Midbrain (tissue), 1 donor: ENCODE results near the gene KCNJ5.
"Not testable (repeated sequence)": the region's sequence is repeated elsewhere in the genome, so short reads cannot be mapped to it uniquely, and the experiment has no call there.

Source experiments
- DNase-seq: peaks from one replicate; lab custom pipeline; 2025; lab: John Stamatoyannopoulos, UW

KCNJ5 gene

GRCh38 chr11:128913806-128914205, 22.6 kb downstream of the KCNJ5 start:
- no peak for DNase-seq

- DNase-seq = no peak
These were observed 23.3 kb downstream of the KCNJ5 start for GRCh38 chr11:128914216-128915148.

GRCh38 chr11:128915149-128915521, 24.0 kb downstream of the KCNJ5 start:
- DNase-seq = no peak

- no peak for DNase-seq
These were observed 24.9 kb downstream of the KCNJ5 start for GRCh38 chr11:128916037-128916572.

GRCh38 chr11:128916681-128917080, 25.5 kb downstream of the KCNJ5 start:
- DNase-seq = no peak

GRCh38 chr11:128917144-128917724, 26.1 kb downstream of the KCNJ5 start:
- DNase-seq = no peak

- DNase-seq = no peak
These were observed 28.1 kb downstream of the KCNJ5 start for GRCh38 chr11:128919216-128919615.

GRCh38 chr11:128919635-128920034, 28.5 kb downstream of the KCNJ5 start:
- DNase-seq = not testable (repeated sequence)

- no peak for DNase-seq
These were observed 29.5 kb downstream of the KCNJ5 start for GRCh38 chr11:128920666-128921065.

- no peak for DNase-seq
These were observed 30.6 kb downstream of the KCNJ5 start for GRCh38 chr11:128921793-128922192.

- no peak for DNase-seq
These were observed 32.9 kb downstream of the KCNJ5 start for GRCh38 chr11:128924104-128924503.

- DNase-seq = no peak
These were observed 33.5 kb downstream of the KCNJ5 start for GRCh38 chr11:128924510-128925249.

GRCh38 chr11:128925250-128925600, 34.1 kb downstream of the KCNJ5 start:
- DNase-seq = no peak

- no peak for DNase-seq
These were observed 34.8 kb downstream of the KCNJ5 start for GRCh38 chr11:128926000-128926399.

- DNase-seq = no peak
These were observed 35.4 kb downstream of the KCNJ5 start for GRCh38 chr11:128926437-128927107.

- no peak for DNase-seq
These were observed 35.9 kb downstream of the KCNJ5 start for GRCh38 chr11:128927108-128927461.

- DNase-seq = no peak
These were observed 36.7 kb downstream of the KCNJ5 start for GRCh38 chr11:128927683-128928336.

GRCh38 chr11:128928400-128928799, 37.2 kb downstream of the KCNJ5 start:
- DNase-seq = no peak

GRCh38 chr11:128929468-128929867, 38.3 kb downstream of the KCNJ5 start:
- DNase-seq = no peak

GRCh38 chr11:128929991-128930390, 38.8 kb downstream of the KCNJ5 start:
- DNase-seq = no peak

GRCh38 chr11:128931066-128931465, 39.9 kb downstream of the KCNJ5 start:
- DNase-seq = no peak

GRCh38 chr11:128931668-128932067, 40.5 kb downstream of the KCNJ5 start:
- no peak for DNase-seq
